K562 (cell line): ENCODE measurements around the gene NUP153. TPM values are rescaled to one million over a fixed set of nuclear protein-coding genes. Genes with fewer than 3 reads are reported as not detected.

Experiments
- CC2D1A ChIP-seq: fragments of 450-650 bp; IDR thresholded peaks from 2 replicates; pipeline ENCODE4 v1.6.1; 2017; ENCODE audit warnings: mild to moderate bottlenecking
- COPS2 ChIP-seq: fragments of 450-650 bp; conservative IDR thresholded peaks from 2 replicates; pipeline ENCODE4 v1.6.1; 2016; ENCODE audit warnings: mild to moderate bottlenecking, moderate library complexity
- EP300 ChIP-seq: IDR thresholded peaks from 2 replicates; pipeline ENCODE4 v1.6.1; 2012; ENCODE audit warnings: low read length, improper control_type of control experiment
- FOSL1 ChIP-seq: fragments of 200-800 bp; sonication (Bioruptor generic); conservative IDR thresholded peaks from 2 replicates; pipeline ENCODE4 v1.6.1; 2016; ENCODE audit warnings: missing genetic modification characterization, missing compliant biosample characterization
- FUS ChIP-seq: fragments of 200-400 bp; formaldehyde crosslinking; optimal IDR thresholded peaks from 2 replicates; pipeline ENCODE3; 2017; ENCODE audit warnings: low read depth, low read length
- HDAC2 ChIP-seq: fragments of 450-650 bp; IDR thresholded peaks from 2 replicates; pipeline ENCODE4 v1.6.1; 2016; ENCODE audit warnings: mild to moderate bottlenecking
- MCM3 ChIP-seq: fragments of 450-650 bp; IDR thresholded peaks from 2 replicates; pipeline ENCODE4 v1.6.1; 2016
- NR2C1 ChIP-seq, 2 experiments: fragments of 450-650 bp; IDR thresholded peaks; 2 replicates each; pipeline ENCODE4 v1.6.1; 2017; ENCODE audit warnings: mild to moderate bottlenecking in 2 of 2, antibody characterized with exemption in 1 of 2, inconsistent platforms in 1 of 2, missing compliant biosample characterization in 1 of 2, missing genetic modification characterization in 1 of 2
- POLR3G ChIP-seq: IDR thresholded peaks from 2 replicates; pipeline ENCODE4 v1.6.1; 2011; ENCODE audit not compliant: insufficient read length, insufficient replicate concordance; ENCODE audit errors: extremely low read depth
- RFX1 ChIP-seq: fragments of 450-650 bp; IDR thresholded peaks from 2 replicates; pipeline ENCODE4 v1.6.1; 2016; ENCODE audit warnings: mild to moderate bottlenecking, moderate library complexity
- USF2 ChIP-seq: sonication (generic); formaldehyde crosslinking; IDR thresholded peaks from 2 replicates; pipeline ENCODE4 v1.5.0; 2020; ENCODE audit warnings: missing genetic modification reagents
- ZBTB8A ChIP-seq: fragments of 450-650 bp; IDR thresholded peaks from 2 replicates; pipeline ENCODE4 v1.6.1; 2018; ENCODE audit warnings: mild to moderate bottlenecking, moderate library complexity; ENCODE audit not compliant: partially characterized antibody
- polyA plus RNA-seq, 8 experiments: library from polyadenylated mRNA; depleted of rRNA in 4 of 8; stranded (reverse) in 5 of 8; unstranded in 3 of 8; fragments of >200 nt; fragmentation: Nextera tagmentation in 2 of 8; fragmentation: Illumina TruSeq in 1 of 8; extraction: Ambion mirVana in 2 of 8; extraction: Trizol in 1 of 8; gene quantifications; 2 replicates each; pipeline versions ENCODE4 v1.2.1 to v1.2.3, GENCODE V29; 2011 to 2014; ENCODE audit warnings: inconsistent platforms in 1 of 8, missing spikeins in 1 of 8
- total RNA-seq, 7 experiments: library from RNA; depleted of rRNA in 6 of 7; stranded (reverse); fragments of >200 nt in 6 of 7; fragmentation: Illumina TruSeq in 2 of 7; extraction: Trizol in 2 of 7; gene quantifications; 2 replicates each; pipeline versions ENCODE4 v1.2.1 to v1.2.3, GENCODE V29; 2011 to 2021; ENCODE audit warnings: low replicate concordance in 1 of 7
- TF ChIP-seq, protein P1 (sequence below), 2 experiments: fragments of 450-650 bp; formaldehyde crosslinking in 1 of 2; IDR thresholded peaks; 2 replicates each; pipeline versions ENCODE4 v1.4.0 to v1.6.1; 2014 to 2020; ENCODE audit warnings: mild to moderate bottlenecking in 2 of 2, borderline replicate concordance in 1 of 2, low read depth in 1 of 2
- TF ChIP-seq, protein P2 (sequence below): fragments of 200-800 bp; sonication (Bioruptor generic); IDR thresholded peaks from 2 replicates; pipeline ENCODE4 v1.6.1; 2017; ENCODE audit warnings: missing genetic modification characterization, missing compliant biosample characterization
- TF ChIP-seq, protein P3 (sequence below), 3 experiments: IDR thresholded peaks in 2 of 3; conservative IDR thresholded peaks in 1 of 3; 2 replicates each; pipeline ENCODE4 v1.5.1; 2011 to 2012; ENCODE audit warnings: low read length in 3 of 3, mild to moderate bottlenecking in 3 of 3, control low read depth in 2 of 3, improper control_type of control experiment in 1 of 3, inconsistent platforms in 1 of 3, low read depth in 1 of 3, mixed read lengths in 1 of 3, moderate library complexity in 1 of 3; ENCODE audit not compliant: insufficient read depth in 2 of 3

NUP153 gene
- total and polyA plus RNA-seq, 9 of the 15 experiments (the other 6 are each of a cell fraction or from before 2014, with no cell fraction given) = 21.9 to 110 (median 84.8) TPM

GRCh38 chr6:17584241-17584803 is 122.4 kb downstream of the NUP153 start (continued):
- TF ChIP-seq HDAC2 (0 out of 2 replicates have a peak, but pooled peaks have one; percentile 19), ZBTB8A (no peak), COPS2 (no peak), FUS (no peak), CC2D1A (peak; percentile 58), MCM3 (no peak), USF2 (CRISPR knock-in tag) (no peak), POLR3G (no peak), FOSL1 (tag) (no peak), RFX1 (no peak), EP300 (peak; percentile 16; the same call in 1 of the 2 replicates), NR2C1 (IDR thresholded peaks at IDR 0.05) (no peak), NR2C1 (tag; IDR thresholded peaks at IDR 0.05) (no peak)
- TF ChIP-seq, protein P1, sequence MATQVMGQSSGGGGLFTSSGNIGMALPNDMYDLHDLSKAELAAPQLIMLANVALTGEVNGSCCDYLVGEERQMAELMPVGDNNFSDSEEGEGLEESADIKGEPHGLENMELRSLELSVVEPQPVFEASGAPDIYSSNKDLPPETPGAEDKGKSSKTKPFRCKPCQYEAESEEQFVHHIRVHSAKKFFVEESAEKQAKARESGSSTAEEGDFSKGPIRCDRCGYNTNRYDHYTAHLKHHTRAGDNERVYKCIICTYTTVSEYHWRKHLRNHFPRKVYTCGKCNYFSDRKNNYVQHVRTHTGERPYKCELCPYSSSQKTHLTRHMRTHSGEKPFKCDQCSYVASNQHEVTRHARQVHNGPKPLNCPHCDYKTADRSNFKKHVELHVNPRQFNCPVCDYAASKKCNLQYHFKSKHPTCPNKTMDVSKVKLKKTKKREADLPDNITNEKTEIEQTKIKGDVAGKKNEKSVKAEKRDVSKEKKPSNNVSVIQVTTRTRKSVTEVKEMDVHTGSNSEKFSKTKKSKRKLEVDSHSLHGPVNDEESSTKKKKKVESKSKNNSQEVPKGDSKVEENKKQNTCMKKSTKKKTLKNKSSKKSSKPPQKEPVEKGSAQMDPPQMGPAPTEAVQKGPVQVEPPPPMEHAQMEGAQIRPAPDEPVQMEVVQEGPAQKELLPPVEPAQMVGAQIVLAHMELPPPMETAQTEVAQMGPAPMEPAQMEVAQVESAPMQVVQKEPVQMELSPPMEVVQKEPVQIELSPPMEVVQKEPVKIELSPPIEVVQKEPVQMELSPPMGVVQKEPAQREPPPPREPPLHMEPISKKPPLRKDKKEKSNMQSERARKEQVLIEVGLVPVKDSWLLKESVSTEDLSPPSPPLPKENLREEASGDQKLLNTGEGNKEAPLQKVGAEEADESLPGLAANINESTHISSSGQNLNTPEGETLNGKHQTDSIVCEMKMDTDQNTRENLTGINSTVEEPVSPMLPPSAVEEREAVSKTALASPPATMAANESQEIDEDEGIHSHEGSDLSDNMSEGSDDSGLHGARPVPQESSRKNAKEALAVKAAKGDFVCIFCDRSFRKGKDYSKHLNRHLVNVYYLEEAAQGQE (IDR thresholded peaks at IDR 0.05; ENCODE audit: borderline replicate concordance) = peak; percentile 83
- TF ChIP-seq, protein P1 (CRISPR knock-in tag; IDR thresholded peaks at IDR 0.05; ENCODE audit: low read depth) = no peak
- TF ChIP-seq, protein P2, sequence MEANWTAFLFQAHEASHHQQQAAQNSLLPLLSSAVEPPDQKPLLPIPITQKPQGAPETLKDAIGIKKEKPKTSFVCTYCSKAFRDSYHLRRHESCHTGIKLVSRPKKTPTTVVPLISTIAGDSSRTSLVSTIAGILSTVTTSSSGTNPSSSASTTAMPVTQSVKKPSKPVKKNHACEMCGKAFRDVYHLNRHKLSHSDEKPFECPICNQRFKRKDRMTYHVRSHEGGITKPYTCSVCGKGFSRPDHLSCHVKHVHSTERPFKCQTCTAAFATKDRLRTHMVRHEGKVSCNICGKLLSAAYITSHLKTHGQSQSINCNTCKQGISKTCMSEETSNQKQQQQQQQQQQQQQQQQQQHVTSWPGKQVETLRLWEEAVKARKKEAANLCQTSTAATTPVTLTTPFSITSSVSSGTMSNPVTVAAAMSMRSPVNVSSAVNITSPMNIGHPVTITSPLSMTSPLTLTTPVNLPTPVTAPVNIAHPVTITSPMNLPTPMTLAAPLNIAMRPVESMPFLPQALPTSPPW (CRISPR knock-in tag) = peak; percentile 36
- TF ChIP-seq, protein P3, sequence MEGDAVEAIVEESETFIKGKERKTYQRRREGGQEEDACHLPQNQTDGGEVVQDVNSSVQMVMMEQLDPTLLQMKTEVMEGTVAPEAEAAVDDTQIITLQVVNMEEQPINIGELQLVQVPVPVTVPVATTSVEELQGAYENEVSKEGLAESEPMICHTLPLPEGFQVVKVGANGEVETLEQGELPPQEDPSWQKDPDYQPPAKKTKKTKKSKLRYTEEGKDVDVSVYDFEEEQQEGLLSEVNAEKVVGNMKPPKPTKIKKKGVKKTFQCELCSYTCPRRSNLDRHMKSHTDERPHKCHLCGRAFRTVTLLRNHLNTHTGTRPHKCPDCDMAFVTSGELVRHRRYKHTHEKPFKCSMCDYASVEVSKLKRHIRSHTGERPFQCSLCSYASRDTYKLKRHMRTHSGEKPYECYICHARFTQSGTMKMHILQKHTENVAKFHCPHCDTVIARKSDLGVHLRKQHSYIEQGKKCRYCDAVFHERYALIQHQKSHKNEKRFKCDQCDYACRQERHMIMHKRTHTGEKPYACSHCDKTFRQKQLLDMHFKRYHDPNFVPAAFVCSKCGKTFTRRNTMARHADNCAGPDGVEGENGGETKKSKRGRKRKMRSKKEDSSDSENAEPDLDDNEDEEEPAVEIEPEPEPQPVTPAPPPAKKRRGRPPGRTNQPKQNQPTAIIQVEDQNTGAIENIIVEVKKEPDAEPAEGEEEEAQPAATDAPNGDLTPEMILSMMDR (IDR thresholded peaks at IDR 0.05 in 2 of 3, conservative IDR thresholded peaks at IDR 0.05 in 1 of 3; ENCODE audit: insufficient read depth in 2 of 3, low read depth in 1 of 3, low read length in 3 of 3) = peak; percentile 88 to 96 (median 91)
